ENCODE results near the gene MUC2.

- TF ChIP-seq CTCF (conservative IDR thresholded peaks at IDR 0.05; ENCODE audit: low read length): no peak
- TF ChIP-seq EZH2phosphoT487 (IDR thresholded peaks at IDR 0.05; ENCODE audit: borderline replicate concordance, low read depth, low read length): no peak
Measured at GRCh38 chr11:1073851-1074243, 827 bp upstream of the MUC2 start.
